Fibroblast of villous mesenchyme (primary cell): ENCODE data around the gene PRKCE. TPM values are rescaled to one million over a fixed set of nuclear protein-coding genes. Genes with fewer than 3 reads are reported as not detected.
"Not testable (repeated sequence)": the region's sequence is repeated elsewhere in the genome, so short reads cannot be mapped to it uniquely, and the experiment has no call there.

Source experiments
- DNase-seq: peaks from one replicate; pipeline ENCODE4 v3.0.0-alpha.2; 2010; ENCODE audit warnings: low read depth
- H3K4me3 ChIP-seq: 2 replicates; pipeline ENCODE4 v1.5.1; 2011; ENCODE audit warnings: low read depth, mild to moderate bottlenecking, low read length
- CTCF ChIP-seq: IDR thresholded peaks from 2 replicates; pipeline ENCODE4 v1.5.1; 2012; ENCODE audit warnings: low read depth, mild to moderate bottlenecking, low read length; ENCODE audit not compliant: insufficient read depth
- total RNA-seq: library from RNA; depleted of rRNA; stranded (reverse); fragments of >200 nt; gene quantifications from 2 replicates; pipeline ENCODE4 v1.2.3, GENCODE V29; 2012

PRKCE gene
- total RNA-seq, 1 donor, result 27.2 TPM

- TF ChIP-seq CTCF, result no peak
- no peak for DNase-seq
- no peak overlapping the region for H3K4me3 ChIP-seq
Measured at GRCh38 chr2:45691171-45691999, 39.9 kb downstream of the PRKCE start.

- no peak overlapping the region for H3K4me3 ChIP-seq
- no peak for TF ChIP-seq CTCF
- no peak for DNase-seq
Measured at GRCh38 chr2:45692566-45692965, 41.1 kb downstream of the PRKCE start.

- DNase-seq, H3K4me3 ChIP-seq: not testable (repeated sequence)
Measured at GRCh38 chr2:45695480-45696007, 44.1 kb downstream of the PRKCE start.

- no peak overlapping the region for H3K4me3 ChIP-seq
- DNase-seq, result no peak
- no peak for TF ChIP-seq CTCF
Measured at GRCh38 chr2:45696708-45697107, 45.2 kb downstream of the PRKCE start.

GRCh38 chr2:45697190-45697589, 45.7 kb downstream of the PRKCE start:
- no peak overlapping the region for H3K4me3 ChIP-seq
- no peak for DNase-seq
- no peak for TF ChIP-seq CTCF

GRCh38 chr2:45698554-45698953, 47.1 kb downstream of the PRKCE start:
- no peak overlapping the region for H3K4me3 ChIP-seq
- no peak for TF ChIP-seq CTCF
- no peak for DNase-seq

- TF ChIP-seq CTCF, result no peak
- no peak overlapping the region for H3K4me3 ChIP-seq
- DNase-seq, result peak; percentile 34
Measured at GRCh38 chr2:45699032-45699658, 47.7 kb downstream of the PRKCE start.
